SJCRH30 (cell line): Measurements from ENCODE around the gene YIPF4. TPM values are rescaled to one million over a fixed set of nuclear protein-coding genes. Genes with fewer than 3 reads are reported as not detected.
"Not testable (repeated sequence)": the region's sequence is repeated elsewhere in the genome, so short reads cannot be mapped to it uniquely, and the experiment has no call there.

Source experiments
- DNase-seq, 2 experiments: peaks; one replicate each; pipeline ENCODE4 v3.0.0-alpha.2; 2015 to 2020
- H3K27ac ChIP-seq: fragments of 250-450 bp; sonication (Bioruptor Pico); 2 replicates; pipeline ENCODE4 v1.5.1; 2020; ENCODE audit warnings: mild to moderate bottlenecking, moderate library complexity
- H3K27me3 ChIP-seq: fragments of 250-450 bp; sonication (Bioruptor Pico); 2 replicates; pipeline ENCODE4 v1.5.1; 2020; ENCODE audit warnings: mild to moderate bottlenecking, moderate library complexity
- H3K36me3 ChIP-seq: fragments of 250-450 bp; sonication (Bioruptor Pico); 2 replicates; pipeline ENCODE4 v1.5.1; 2020; ENCODE audit warnings: mild to moderate bottlenecking, moderate library complexity
- H3K4me1 ChIP-seq: fragments of 250-450 bp; sonication (Bioruptor Pico); 2 replicates; pipeline ENCODE4 v1.5.1; 2020; ENCODE audit warnings: mild to moderate bottlenecking, moderate library complexity
- H3K4me3 ChIP-seq: fragments of 250-450 bp; sonication (Bioruptor Pico); 2 replicates; pipeline ENCODE4 v1.5.1; 2020; ENCODE audit warnings: mild to moderate bottlenecking, moderate library complexity
- H3K9me3 ChIP-seq: fragments of 250-450 bp; sonication (Bioruptor Pico); replicated peaks from 2 replicates; pipeline ENCODE4 v1.5.1; 2020; ENCODE audit warnings: mild to moderate bottlenecking, moderate library complexity
- total RNA-seq: library from RNA; depleted of rRNA; stranded (reverse); fragments of >200 nt; shearing (Covaris generic); gene quantifications from 2 replicates; pipeline ENCODE4 v1.2.3, GENCODE V29; 2014

Gene YIPF4
- total RNA-seq, 1 experiment from 2014 or later = 65.8 TPM

GRCh38 chr2:32328679-32329078 lies 51.0 kb downstream of the YIPF4 start:
- not testable (repeated sequence) for H3K9me3 ChIP-seq, H3K4me3 ChIP-seq, H3K4me1 ChIP-seq, H3K27ac ChIP-seq, H3K27me3 ChIP-seq, DNase-seq, H3K36me3 ChIP-seq

- H3K4me1 ChIP-seq, H3K9me3 ChIP-seq, H3K36me3 ChIP-seq, H3K27me3 ChIP-seq, H3K27ac ChIP-seq, DNase-seq, H3K4me3 ChIP-seq: not testable (repeated sequence)
Observed at GRCh38 chr2:32329180-32329980, 51.7 kb downstream of the YIPF4 start.

- H3K27ac ChIP-seq = no peak overlapping the region
- DNase-seq = no peak
Observed at GRCh38 chr2:32330136-32330535, 52.4 kb downstream of the YIPF4 start.

GRCh38 chr2:32342801-32343200 lies 65.1 kb downstream of the YIPF4 start:
- no peaks in the 10 kb centered on the region for H3K4me1 ChIP-seq
- no peaks in the 10 kb centered on the region; the same call in 1 of the 2 replicates for H3K9me3 ChIP-seq
- H3K27ac ChIP-seq = no peak overlapping the region
- DNase-seq = peak; percentile 43 to 67
- H3K4me3 ChIP-seq = no peak overlapping the region
- H3K27me3 ChIP-seq = no peaks in the 10 kb centered on the region
- H3K36me3 ChIP-seq = no peaks in the 10 kb centered on the region

More at GRCh38 chr2:32330136-32330535, 52.4 kb downstream of the YIPF4 start:
- Histone ChIP-seq H3K9me3 (no peaks in the 10 kb centered on the region), H3K4me3 (no peak overlapping the region), H3K4me1 (no peaks in the 10 kb centered on the region), H3K27me3 (no peaks in the 10 kb centered on the region), H3K36me3 (no peaks in the 10 kb centered on the region)

GRCh38 chr2:32350797-32351196 lies 73.1 kb downstream of the YIPF4 start:
- DNase-seq, H3K36me3 ChIP-seq, H3K9me3 ChIP-seq, H3K4me1 ChIP-seq, H3K27me3 ChIP-seq, H3K4me3 ChIP-seq, H3K27ac ChIP-seq: not testable (repeated sequence)

- Histone ChIP-seq H3K9me3 (no peaks in the 10 kb centered on the region), H3K36me3 (peaks cover 9% of the 10 kb centered on the region), H3K27me3 (no peaks in the 10 kb centered on the region), H3K27ac (peak overlapping the region; percentile 97), H3K4me1 (no peaks in the 10 kb centered on the region; the same call in 1 of the 2 replicates), H3K4me3 (peak overlapping the region; percentile 88)
- no peak for DNase-seq
Observed at GRCh38 chr2:32355976-32356680, 78.4 kb downstream of the YIPF4 start.

GRCh38 chr2:32356681-32357317 lies 79.1 kb downstream of the YIPF4 start, which contains the start of gene BIRC6:
TSS of gene BIRC6 (plus strand) at chr2:32357023. CDS start at chr2:32357162, 139 bp downstream.
- Histone ChIP-seq H3K9me3 (no peaks in the 10 kb centered on the region), H3K4me1 (no peaks in the 10 kb centered on the region; the same call in 1 of the 2 replicates), H3K4me3 (peak within 1 kb of the TSS; percentile 88), H3K27ac (peak within 1 kb of the TSS; percentile 97), H3K27me3 (no peaks in the 10 kb centered on the region), H3K36me3 (peaks cover 13% of the 10 kb centered on the region)
- peak; percentile 99 to 100 for DNase-seq

GRCh38 chr2:32357318-32358110 lies 79.8 kb downstream of the YIPF4 start:
- Histone ChIP-seq H3K4me1 (no peaks in the 10 kb centered on the region; the same call in 1 of the 2 replicates), H3K27ac (peak overlapping the region; percentile 97), H3K36me3 (peaks cover 14% of the 10 kb centered on the region), H3K27me3 (no peaks in the 10 kb centered on the region), H3K4me3 (peak overlapping the region; percentile 88), H3K9me3 (no peaks in the 10 kb centered on the region)
- peak; percentile 60 to 66 for DNase-seq

GRCh38 chr2:32358111-32358482 lies 80.4 kb downstream of the YIPF4 start:
- Histone ChIP-seq H3K4me1 (no peaks in the 10 kb centered on the region; the same call in 1 of the 2 replicates), H3K9me3 (no peaks in the 10 kb centered on the region), H3K27ac (no peak overlapping the region), H3K4me3 (peak overlapping the region; percentile 88), H3K36me3 (peaks cover 14% of the 10 kb centered on the region), H3K27me3 (no peaks in the 10 kb centered on the region)
- peak; percentile 23 to 47 for DNase-seq

- no peak for DNase-seq
- Histone ChIP-seq H3K4me3 (no peak overlapping the region), H3K36me3 (peaks cover 15% of the 10 kb centered on the region), H3K9me3 (no peaks in the 10 kb centered on the region), H3K4me1 (no peaks in the 10 kb centered on the region; the same call in 1 of the 2 replicates), H3K27me3 (no peaks in the 10 kb centered on the region), H3K27ac (no peak overlapping the region)
Observed at GRCh38 chr2:32360416-32360815, 82.7 kb downstream of the YIPF4 start.

- not testable (repeated sequence) for DNase-seq, H3K9me3 ChIP-seq, H3K4me3 ChIP-seq, H3K4me1 ChIP-seq, H3K27ac ChIP-seq, H3K27me3 ChIP-seq
- peaks cover 14% of the 10 kb centered on the region for H3K36me3 ChIP-seq
Observed at GRCh38 chr2:32362997-32363396, 85.3 kb downstream of the YIPF4 start.

- no peaks in the 10 kb centered on the region; the same call in 1 of the 2 replicates for H3K4me1 ChIP-seq
Observed at GRCh38 chr2:32363597-32363996, 85.9 kb downstream of the YIPF4 start.

GRCh38 chr2:32364290-32364689 lies 86.6 kb downstream of the YIPF4 start:
- not testable (repeated sequence) for H3K4me1 ChIP-seq, DNase-seq, H3K36me3 ChIP-seq, H3K4me3 ChIP-seq, H3K27me3 ChIP-seq, H3K9me3 ChIP-seq, H3K27ac ChIP-seq

More at GRCh38 chr2:32363597-32363996, 85.9 kb downstream of the YIPF4 start:
- no peaks in the 10 kb centered on the region for H3K9me3 ChIP-seq
- DNase-seq = no peak
- H3K4me3 ChIP-seq = no peak overlapping the region
- no peak overlapping the region for H3K27ac ChIP-seq
- H3K27me3 ChIP-seq = no peaks in the 10 kb centered on the region
- H3K36me3 ChIP-seq = peaks cover 14% of the 10 kb centered on the region

- H3K27me3 ChIP-seq, H3K36me3 ChIP-seq, H3K4me3 ChIP-seq, H3K4me1 ChIP-seq, DNase-seq, H3K9me3 ChIP-seq, H3K27ac ChIP-seq: not testable (repeated sequence)
Observed at GRCh38 chr2:32365679-32366078, 88.0 kb downstream of the YIPF4 start.
